GM12878 (cell line): ENCODE measurements around the gene HNRNPA2B1. TPM values are rescaled to one million over a fixed set of nuclear protein-coding genes. Genes with fewer than 3 reads are reported as not detected.

ENCODE experiments used
- ATAC-seq: fragments of 200-7000 bp; cut with Tn5 transposase; 3 replicates; pipeline ENCODE4 v1.9.1; 2020; ENCODE audit warnings: mild to moderate bottlenecking, moderate library complexity
- BruUV-seq: library from RNA; stranded (reverse); fragments of 400-500 nt; replicated peaks from 2 replicates; lab custom pipeline; 2021; lab: Mats Ljungman, UMichigan
- CTCF ChIA-PET: fragments of 300-600 bp; sonication (Branson Sonifier 250); formaldehyde crosslinking; extraction: SDS; loops from one replicate; lab custom pipeline; 2021; ENCODE audit warnings: inconsistent platforms; lab: Yijun Ruan, JAX
- POLR2A ChIA-PET: fragments of 350-600 bp; formaldehyde crosslinking; extraction: SDS; loops from one replicate; lab custom pipeline; 2021; ENCODE audit warnings: inconsistent platforms; lab: Charles Lee
- RAD21 ChIA-PET: fragments of 300-600 bp; sonication (Branson Sonifier 250); formaldehyde crosslinking; loops from one replicate; lab custom pipeline; 2023; ENCODE audit warnings: antibody characterized with exemption; ENCODE audit not compliant: unreplicated experiment; lab: Charles Lee
- SMC1A ChIA-PET: fragments of 300-600 bp; sonication (Branson Sonifier 250); formaldehyde crosslinking; loops from one replicate; lab custom pipeline; 2023; ENCODE audit not compliant: unreplicated experiment, uncharacterized antibody; lab: Charles Lee
- DNase-seq: peaks from one replicate; pipeline ENCODE4 v3.0.0-alpha.2; 2011; ENCODE audit warnings: low read depth, low spot score
- FAIRE-seq: peaks from 3 replicates; lab custom pipeline; 2011; peaks lifted over from hg19 to GRCh38; lab: Jason Lieb, UNC
- H2AFZ ChIP-seq: 2 replicates; pipeline ENCODE4 v1.6.0; 2011; ENCODE audit warnings: low read depth, low read length, control low read depth; ENCODE audit not compliant: control insufficient read depth
- H3K27ac ChIP-seq: 2 replicates; pipeline ENCODE4 v1.5.1; 2011; ENCODE audit warnings: control low read depth; ENCODE audit not compliant: control insufficient read depth, insufficient read depth
- H3K27me3 ChIP-seq, 2 experiments: replicated peaks in 1 of 2; 2 replicates each; pipeline versions ENCODE4 v1.6.0 to v1.6.1; 2011; ENCODE audit warnings: low read length in 1 of 2; ENCODE audit not compliant: control insufficient read depth in 2 of 2, insufficient read depth in 2 of 2
- H3K36me3 ChIP-seq, 2 experiments: 2 replicates each; pipeline ENCODE4 v1.5.1; 2011; ENCODE audit warnings: low read length in 1 of 2; ENCODE audit not compliant: control insufficient read depth in 2 of 2, insufficient read depth in 2 of 2
- H3K4me1 ChIP-seq: 2 replicates; pipeline ENCODE4 v1.6.1; 2011; ENCODE audit warnings: mild to moderate bottlenecking, low read length, moderate library complexity, mixed read lengths; ENCODE audit not compliant: control insufficient read depth, insufficient read depth
- H3K4me2 ChIP-seq: 2 replicates; pipeline ENCODE4 v1.6.0; 2011; ENCODE audit warnings: control low read depth; ENCODE audit not compliant: control insufficient read depth, insufficient read depth
- H3K4me3 ChIP-seq: fragments of 200-600 bp; sonication (generic); 2 replicates; pipeline ENCODE4 v1.5.1; 2016
- H3K79me2 ChIP-seq: 2 replicates; pipeline ENCODE4 v1.6.0; 2011; ENCODE audit warnings: low read length; ENCODE audit not compliant: control insufficient read depth, insufficient read depth
- H3K9ac ChIP-seq: 2 replicates; pipeline ENCODE4 v1.8.0; 2011; ENCODE audit warnings: low read length, control low read depth, mixed read lengths; ENCODE audit not compliant: control insufficient read depth, insufficient read depth
- H3K9me3 ChIP-seq: replicated peaks from 3 replicates; pipeline ENCODE4 v1.5.1; 2011; ENCODE audit warnings: mild to moderate bottlenecking, low read length; ENCODE audit not compliant: control insufficient read depth, insufficient read depth
- H4K20me1 ChIP-seq: 2 replicates; pipeline ENCODE4 v1.6.0; 2011; ENCODE audit not compliant: control insufficient read depth, insufficient read depth
- ATF7 ChIP-seq: fragments of 450-650 bp; IDR thresholded peaks from 2 replicates; pipeline ENCODE4 v1.6.1; 2016; ENCODE audit warnings: low read depth, mild to moderate bottlenecking
- BHLHE40 ChIP-seq, 2 experiments: fragments of 450-650 bp in 1 of 2; IDR thresholded peaks; 2 replicates each; pipeline ENCODE4 v1.6.1; 2011 to 2017; ENCODE audit warnings: low read depth in 2 of 2, borderline replicate concordance in 1 of 2, improper control_type of control experiment in 1 of 2, low read length in 1 of 2, mild to moderate bottlenecking in 1 of 2
- BMI1 ChIP-seq: fragments of 450-650 bp; IDR thresholded peaks from 2 replicates; pipeline ENCODE4 v1.6.1; 2016; ENCODE audit warnings: mild to moderate bottlenecking, moderate library complexity, borderline replicate concordance
- CHD2 ChIP-seq: IDR thresholded peaks from 2 replicates; pipeline ENCODE4 v1.6.1; 2011; ENCODE audit warnings: low read depth, low read length, improper control_type of control experiment, borderline replicate concordance
- EED ChIP-seq: sonication (generic); IDR thresholded peaks from 2 replicates; pipeline ENCODE4 v1.6.1; 2016; ENCODE audit warnings: antibody characterized with exemption, low read depth
- EP300 ChIP-seq, 2 experiments: fragments of 150-350 bp in 1 of 2; IDR thresholded peaks; 2 replicates each; pipeline ENCODE4 v1.6.1; 2011 to 2012; ENCODE audit warnings: low read depth in 2 of 2, low read length in 2 of 2, borderline replicate concordance in 1 of 2, improper control_type of control experiment in 1 of 2, inconsistent platforms in 1 of 2; ENCODE audit not compliant: control insufficient read depth in 1 of 2
- MTA3 ChIP-seq: IDR thresholded peaks from 2 replicates; pipeline ENCODE4 v1.6.1; 2012; ENCODE audit warnings: low read length, inconsistent platforms, borderline replicate concordance
- PAX8 ChIP-seq: fragments of 450-650 bp; IDR thresholded peaks from 2 replicates; pipeline ENCODE4 v1.6.1; 2017; ENCODE audit warnings: mild to moderate bottlenecking, moderate library complexity
- PML ChIP-seq: IDR thresholded peaks from 2 replicates; pipeline ENCODE4 v1.6.1; 2012; ENCODE audit warnings: low read length, inconsistent platforms
- SKIL ChIP-seq: fragments of 450-650 bp; IDR thresholded peaks from 2 replicates; pipeline ENCODE4 v1.6.1; 2017; ENCODE audit warnings: mild to moderate bottlenecking, low read depth, inconsistent platforms; ENCODE audit not compliant: poor library complexity, severe bottlenecking
- SPI1 ChIP-seq: IDR thresholded peaks from 2 replicates; pipeline ENCODE4 v1.6.1; 2011; ENCODE audit warnings: low read depth, mild to moderate bottlenecking, low read length, moderate library complexity, borderline replicate concordance; ENCODE audit not compliant: insufficient read depth
- SREBF1 ChIP-seq: IDR thresholded peaks from 2 replicates; pipeline ENCODE4 v1.6.1; 2012; ENCODE audit warnings: mild to moderate bottlenecking, low read length
- ZBED1 ChIP-seq: IDR thresholded peaks from 2 replicates; pipeline ENCODE4 v1.6.1; 2016; ENCODE audit warnings: borderline replicate concordance
- ZNF274 ChIP-seq: IDR thresholded peaks from one replicate; pipeline ENCODE4 v1.8.0; 2011; ENCODE audit not compliant: insufficient read length, insufficient read depth
- WGBS: methylation state at CpG from one replicate; pipeline ENCODE4 v1.1.6; 2016; ENCODE audit warnings: low lambda C conversion rate; ENCODE audit not compliant: insufficient replicate concordance, insufficient coverage; ENCODE audit errors: missing lambda C conversion rate; 5-methylcytosine and 5-hydroxymethylcytosine counted together
- in situ Hi-C: fragments of 300-500 bp; cut with MboI; formaldehyde crosslinking; loops from 9 replicates; pipeline ENCODE4 v1.14.3; 2018; ENCODE audit warnings: mixed read lengths
- intact Hi-C: fragments of 100-400 bp; cut with micrococcal nuclease; formaldehyde crosslinking; loops from one replicate; pipeline ENCODE4 v1.14.2; 2022; ENCODE audit not compliant: unreplicated experiment
- polyA plus RNA-seq, 11 experiments: library from polyadenylated mRNA; depleted of rRNA in 4 of 11; unstranded in 6 of 11; stranded (reverse) in 5 of 11; fragments of >200 nt; fragmentation: Nextera tagmentation in 4 of 11; fragmentation: Illumina TruSeq in 1 of 11; extraction: Ambion mirVana in 4 of 11; extraction: Trizol in 1 of 11; gene quantifications; 1 replicate in 1 of 11; 2 replicates in 10 of 11; pipeline versions ENCODE4 v1.2.1 to v1.2.3, GENCODE V29; 2011 to 2016; ENCODE audit warnings: inconsistent platforms in 2 of 11, missing spikeins in 2 of 11, low read depth in 1 of 11
- total RNA-seq, 4 experiments: library from RNA; depleted of rRNA in 3 of 4; stranded (reverse); fragments of >200 nt in 3 of 4; fragmentation: Illumina TruSeq in 1 of 4; extraction: Trizol in 1 of 4; gene quantifications; 2 replicates each; pipeline versions ENCODE4 v1.2.1 to v1.2.3, GENCODE V29; 2013 to 2021
- TF ChIP-seq, protein P1 (sequence below): IDR thresholded peaks from 2 replicates; pipeline ENCODE4 v1.6.1; 2011; ENCODE audit warnings: borderline replicate concordance, low read depth, mild to moderate bottlenecking, moderate library complexity, low read length; ENCODE audit not compliant: insufficient read depth, poor library complexity, severe bottlenecking

HNRNPA2B1 gene
- total and polyA plus RNA-seq, 10 of the 15 experiments (the other 5 are each of a cell fraction or from before 2014, with no cell fraction given), result 295 to 1,396 (median 932) TPM

GRCh38 chr7:26182706-26183105 is 17.8 kb downstream of the HNRNPA2B1 start (continued):
- TF ChIP-seq SKIL (no peak), BMI1 (0 out of 2 replicates have a peak, but pooled peaks have one; percentile 18), SREBF1 (no peak), BHLHE40 (IDR thresholded peaks at IDR 0.05; ENCODE audit: borderline replicate concordance in 1 of 2, low read depth in 2 of 2, low read length in 1 of 2) (no peak), MTA3 (no peak), EED (no peak), CHD2 (no peak), EP300 (IDR thresholded peaks at IDR 0.05; ENCODE audit: borderline replicate concordance in 1 of 2, control insufficient read depth in 1 of 2, low read depth in 2 of 2, low read length in 2 of 2) (no peak), ZNF274 (no peak), ATF7 (no peak)

- ChIA-PET POLR2A (interaction anchor here (2.5 to 4.7 kb wide), 3 partner anchors 10 to 16 kb away, joined by 9 to 25 read pairs (median 17); no protein-coding TSS in a partner anchor), CTCF (interaction anchor here (0.7 to 5.7 kb wide), 5 partner anchors 11 to 182 kb away, joined by 3 to 25 read pairs (median 4); partner anchors contain the start of gene NFE2L3), RAD21 (interaction anchor here (0.7 to 2.7 kb wide), 5 partner anchors 10 to 91 kb away, joined by 3 to 17 read pairs (median 6); no protein-coding TSS in a partner anchor), SMC1A (interaction anchor here (0.9 to 3.3 kb wide), 5 partner anchors 10 to 214 kb away, joined by 3 to 17 read pairs (median 6); no protein-coding TSS in a partner anchor)
- DNase-seq (no peak), ATAC-seq (no peak), FAIRE-seq (no peak)
- no peak for TF ChIP-seq PAX8
- no peak for TF ChIP-seq ZBED1
- 0 out of 2 replicates have a peak, but pooled peaks have one; percentile 11 for TF ChIP-seq PML
- TF ChIP-seq, protein P1, sequence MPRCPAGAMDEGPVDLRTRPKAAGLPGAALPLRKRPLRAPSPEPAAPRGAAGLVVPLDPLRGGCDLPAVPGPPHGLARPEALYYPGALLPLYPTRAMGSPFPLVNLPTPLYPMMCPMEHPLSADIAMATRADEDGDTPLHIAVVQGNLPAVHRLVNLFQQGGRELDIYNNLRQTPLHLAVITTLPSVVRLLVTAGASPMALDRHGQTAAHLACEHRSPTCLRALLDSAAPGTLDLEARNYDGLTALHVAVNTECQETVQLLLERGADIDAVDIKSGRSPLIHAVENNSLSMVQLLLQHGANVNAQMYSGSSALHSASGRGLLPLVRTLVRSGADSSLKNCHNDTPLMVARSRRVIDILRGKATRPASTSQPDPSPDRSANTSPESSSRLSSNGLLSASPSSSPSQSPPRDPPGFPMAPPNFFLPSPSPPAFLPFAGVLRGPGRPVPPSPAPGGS, result peak; percentile 9
- TF ChIP-seq SPI1, result no peak
- Histone ChIP-seq H3K4me3 (no peak overlapping the region), H3K27ac (no peak overlapping the region), H3K4me1 (peaks cover under 1% of the 10 kb centered on the region; the same call in 1 of the 2 replicates), H4K20me1 (no peaks in the 10 kb centered on the region), H3K9me3 (no peaks in the 10 kb centered on the region), H3K27me3 (no peaks in the 10 kb centered on the region), H3K4me2 (no peak overlapping the region), H2AFZ (no peak overlapping the region), H3K36me3 (peaks cover 0 to 6% of the 10 kb centered on the region in 2 experiments; a peak in 2 of 4 replicates), H3K79me2 (no peaks in the 10 kb centered on the region), H3K9ac (no peak overlapping the region)
- no TSS peak for BruUV-seq
- in situ Hi-C loops (no loop called here), intact Hi-C loops (no loop called here)
- whole genome bisulfite sequencing, result 67% methylated on average over 6 of the region's 6 CpGs
Observed at GRCh38 chr7:26182283-26182682, 18.3 kb downstream of the HNRNPA2B1 start.
